HL-60/S4 (cell line): ENCODE results near the gene UGT2A3.
"Not testable (repeated sequence)": the region's sequence is repeated elsewhere in the genome, so short reads cannot be mapped to it uniquely, and the experiment has no call there.

Experiments used
- in situ Hi-C: fragments of 300-500 bp; cut with MboI; formaldehyde crosslinking; loops from 2 replicates; pipeline ENCODE4 v1.14.3; 2022; ENCODE audit warnings: low sequenced_read_pairs

The UGT2A3 gene

DNA sequence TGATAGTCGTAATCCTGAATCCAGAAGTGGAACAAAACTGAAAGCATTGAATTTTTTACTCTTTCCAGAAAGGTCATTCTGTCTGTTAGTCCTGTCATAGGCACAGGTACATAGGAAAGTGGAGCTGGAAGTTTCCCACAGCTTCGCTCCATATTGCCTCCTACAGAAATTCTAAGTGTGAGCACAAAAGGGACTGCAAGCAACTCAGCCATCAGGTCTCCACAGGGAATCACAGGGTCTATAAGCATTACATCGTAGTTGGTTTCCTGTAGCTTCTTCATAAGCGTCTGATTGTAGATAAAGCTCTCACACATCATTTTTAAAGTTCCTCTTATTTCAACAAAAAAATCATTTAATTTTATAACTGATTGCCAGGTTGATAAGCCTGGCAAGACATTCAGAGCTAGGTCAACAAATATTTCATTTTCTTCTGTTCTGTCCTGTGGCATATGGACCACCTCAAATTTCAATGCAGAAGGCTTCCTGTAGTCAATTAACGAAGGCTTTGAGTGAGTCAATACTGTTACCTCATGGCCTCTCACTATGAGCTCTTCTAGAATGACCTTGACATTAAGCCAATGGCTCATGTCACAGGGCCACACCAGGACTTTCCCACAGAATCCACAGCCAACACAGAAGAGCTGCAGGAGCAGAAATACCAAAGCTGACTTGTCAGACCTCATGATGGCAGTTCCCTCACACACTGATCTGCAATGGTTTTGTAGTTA, at the start of gene UGT2A3:
UGT2A3 (minus strand) TSS at position 727 of the 728 bp plus-strand sequence; CDS start at position 683, 44 bp downstream.
- in situ Hi-C loops, result no loop called here

DNA sequence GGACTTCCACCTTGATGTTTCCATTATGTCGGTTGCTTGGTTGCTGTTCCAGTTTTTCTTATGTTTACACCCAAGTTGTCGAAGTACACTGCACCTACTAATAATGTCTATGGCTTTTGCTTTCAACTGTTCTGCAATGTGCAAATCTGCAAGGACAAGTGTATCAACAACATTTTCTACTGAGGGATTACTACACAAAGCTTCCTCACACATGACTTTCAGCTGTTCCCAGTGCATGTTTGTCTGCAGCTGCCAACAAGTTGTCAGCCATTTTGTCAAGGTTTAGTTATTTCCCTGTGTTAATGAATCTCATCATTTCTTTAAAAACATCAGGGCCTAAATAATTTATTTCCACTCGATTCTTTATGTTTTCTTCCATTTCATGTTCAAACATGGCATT, 45.4 kb upstream of the UGT2A3 start:
- in situ Hi-C loops, result no loop called here

DNA sequence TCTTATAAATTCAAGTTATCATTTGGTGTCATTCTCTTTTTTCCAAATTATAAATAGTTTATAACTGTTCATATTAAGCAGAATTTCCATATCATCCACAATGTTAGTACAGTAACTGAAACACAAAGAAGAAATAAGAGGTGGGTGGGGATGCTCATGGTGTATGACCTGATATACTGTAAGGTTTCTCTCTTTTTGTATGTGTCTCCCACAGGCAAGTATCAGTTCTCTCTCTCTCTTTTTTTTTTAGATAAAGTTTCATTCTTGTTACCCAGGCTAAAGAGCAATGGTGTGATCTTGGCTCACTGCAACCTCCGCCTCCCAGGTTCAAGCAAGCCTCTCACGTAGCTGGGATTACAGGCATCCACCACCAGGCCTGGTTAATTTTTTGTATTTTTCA, 43.7 kb upstream of the UGT2A3 start:
- in situ Hi-C loops, result no loop called here

DNA sequence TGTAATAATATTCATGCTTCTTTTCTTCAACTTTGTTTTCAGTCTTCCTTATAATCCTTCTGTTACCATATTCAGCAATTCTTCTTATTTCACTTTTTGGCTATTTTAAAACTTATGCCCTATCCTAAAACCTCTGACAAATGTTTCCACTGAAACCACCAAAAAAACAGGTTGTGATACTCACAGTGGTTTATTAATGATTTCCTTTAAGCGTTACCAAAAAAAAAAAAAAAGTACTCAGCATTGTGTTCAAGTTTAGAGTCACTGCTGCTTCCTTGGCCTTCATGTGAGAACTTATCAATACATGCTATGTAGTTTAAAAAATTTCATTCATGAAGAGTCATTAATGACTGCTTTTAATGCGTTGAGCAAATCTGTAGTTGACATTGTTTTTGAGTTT, 35.4 kb upstream of the UGT2A3 start:
- in situ Hi-C loops, result no loop called here

DNA sequence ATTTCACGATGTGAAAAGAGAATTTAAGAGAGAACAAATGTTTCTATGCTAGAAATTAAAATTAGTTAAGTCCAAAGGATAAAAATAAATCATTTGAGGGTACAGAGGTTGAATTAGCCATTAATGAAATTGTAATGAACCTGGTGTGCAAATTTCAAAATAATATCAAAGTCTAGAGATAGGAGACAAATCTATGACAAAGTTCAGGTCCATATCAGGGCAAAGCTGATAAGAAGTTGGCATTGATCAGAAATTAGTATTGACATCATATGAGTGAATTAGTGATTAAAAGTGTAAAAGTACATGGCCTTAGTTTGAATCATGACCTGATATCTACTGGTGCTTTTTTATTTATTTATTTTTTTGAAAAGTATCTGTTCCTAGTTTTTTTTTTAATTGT, 33.8 kb upstream of the UGT2A3 start:
- in situ Hi-C loops, result no loop called here

DNA sequence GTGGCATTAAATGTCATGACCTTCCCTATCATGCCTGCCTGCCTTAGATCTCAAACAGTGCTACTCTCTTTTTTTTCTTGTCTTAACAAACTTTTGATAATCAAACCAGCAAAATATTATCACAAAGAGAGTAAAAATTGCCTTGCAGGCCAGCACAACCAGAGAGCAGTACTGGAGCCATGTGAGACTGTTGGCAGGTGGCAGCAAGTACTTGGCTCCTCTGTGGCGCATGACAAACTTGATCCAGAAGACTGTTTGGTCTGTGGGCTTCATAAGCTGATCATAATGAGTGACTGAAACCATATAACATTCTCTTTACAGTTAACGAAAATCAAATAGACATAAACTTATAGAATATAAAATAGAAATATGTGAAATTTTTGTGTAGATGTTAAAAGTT, 33.3 kb upstream of the UGT2A3 start:
- in situ Hi-C loops, result no loop called here

DNA sequence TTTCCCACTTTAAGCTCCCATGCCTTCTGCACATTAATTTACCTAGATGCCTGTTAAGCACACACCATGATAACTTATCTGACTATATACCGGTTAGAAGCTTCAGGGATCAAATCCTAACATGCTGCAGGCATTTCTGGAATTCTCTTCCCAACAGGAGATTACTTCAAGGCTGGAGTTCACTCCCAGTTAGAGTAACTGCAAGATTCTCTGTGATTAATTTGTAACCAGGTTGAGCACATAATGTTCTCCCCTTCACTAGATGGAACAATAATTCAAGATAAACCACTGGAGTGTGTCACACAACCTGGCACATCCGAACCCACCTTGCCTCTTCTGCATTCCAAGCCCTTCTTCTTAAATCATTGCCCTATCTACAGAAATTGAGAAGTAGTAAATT, 11.8 kb upstream of the UGT2A3 start:
- in situ Hi-C loops, result no loop called here

DNA sequence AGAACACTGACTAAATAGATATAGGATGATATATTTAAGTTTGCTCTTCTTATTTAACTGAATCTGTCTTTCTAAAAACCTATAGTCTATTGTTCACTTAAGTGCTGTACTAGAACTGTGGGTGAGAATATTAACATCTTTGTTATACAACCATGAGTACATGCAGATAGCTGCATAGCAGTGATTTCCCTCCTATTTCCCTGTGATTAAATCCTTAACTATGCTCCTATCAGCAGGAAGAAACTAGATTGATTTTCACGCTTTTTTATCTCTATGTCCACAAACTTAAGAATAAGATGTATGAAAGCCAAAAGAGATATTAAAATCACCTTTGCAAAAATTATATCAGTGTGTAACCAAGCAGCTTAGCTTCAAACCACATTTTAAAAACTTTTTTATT, 11.3 kb upstream of the UGT2A3 start:
- in situ Hi-C loops, result no loop called here

DNA sequence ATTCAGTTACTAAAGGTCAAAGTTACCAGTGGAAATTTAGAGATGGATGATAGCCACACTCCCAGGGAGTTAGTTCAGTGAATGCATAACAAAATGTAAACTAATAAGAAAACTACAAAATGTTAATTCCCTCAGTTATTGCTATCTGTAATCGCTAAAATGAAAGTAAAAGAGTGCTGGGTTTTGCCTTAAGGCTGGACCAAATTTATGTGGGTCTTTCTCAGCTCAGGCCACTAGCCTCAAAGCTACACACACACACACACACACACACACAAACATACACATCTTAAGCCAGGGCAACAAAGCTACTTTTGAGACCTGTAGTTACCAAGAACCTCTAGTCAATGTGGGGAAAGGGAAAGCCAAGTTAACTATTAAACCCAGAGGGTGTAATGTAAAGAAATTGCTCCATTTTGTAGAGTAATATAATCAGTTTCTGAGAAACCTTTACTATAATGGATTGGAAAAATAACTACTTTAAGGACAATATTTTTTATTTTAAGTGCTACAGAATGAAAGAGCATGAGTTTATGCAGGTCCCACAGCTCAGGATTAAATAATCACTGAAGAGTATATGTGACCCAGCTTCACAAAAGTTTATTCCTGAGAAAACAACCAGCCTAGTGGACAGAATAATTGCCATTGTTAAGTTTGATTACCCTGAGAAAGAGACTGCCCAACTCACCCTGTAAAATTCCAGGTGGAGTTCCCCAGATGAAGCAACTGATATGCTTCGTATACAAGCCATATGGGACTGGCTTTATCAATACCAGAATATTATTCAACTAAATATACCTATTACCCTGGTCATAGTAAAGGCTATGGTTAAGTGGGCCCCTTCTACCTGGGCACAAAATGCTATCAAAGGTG, 8.9 kb upstream of the UGT2A3 start:
- in situ Hi-C loops, result no loop called here

DNA sequence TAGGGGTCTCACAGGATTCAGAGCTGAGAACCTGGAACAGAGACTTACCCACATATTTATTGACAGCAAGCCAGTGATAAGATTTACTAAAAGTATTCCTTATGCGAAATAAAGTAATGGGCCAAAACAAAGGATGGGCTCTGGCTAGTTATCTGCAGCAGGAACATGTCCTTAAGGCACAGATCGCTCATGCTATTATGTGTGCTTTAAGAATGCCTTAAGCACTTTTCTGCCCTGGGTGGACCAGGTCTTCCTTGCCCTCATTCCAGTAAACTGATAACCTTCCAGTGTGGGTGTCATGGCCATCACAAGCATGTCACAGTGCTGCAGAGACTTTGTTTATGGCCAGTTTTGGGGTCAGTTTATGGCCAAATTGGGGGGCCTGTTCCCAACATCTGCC, 7.5 kb upstream of the UGT2A3 start:
- in situ Hi-C loops, result not testable (repeated sequence)

DNA sequence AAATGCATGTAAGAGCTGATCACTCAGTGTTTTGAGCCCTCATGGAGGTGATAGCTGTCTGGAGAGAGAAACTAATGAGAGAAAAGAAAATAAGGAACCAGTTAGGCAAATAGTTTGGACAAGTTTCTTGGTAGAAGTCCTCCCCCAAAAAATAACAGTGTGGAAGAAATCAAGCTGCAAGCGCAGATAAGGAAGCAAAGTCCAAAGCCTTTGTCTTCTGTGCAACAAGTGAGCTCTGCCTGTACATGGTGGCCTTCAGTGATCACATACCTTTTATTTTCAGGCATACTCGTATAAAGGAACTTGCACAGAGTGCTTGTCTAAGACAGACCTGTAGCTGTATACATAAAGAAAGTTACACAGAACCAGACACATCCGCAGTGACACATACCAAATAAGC, 2.5 kb upstream of the UGT2A3 start:
- in situ Hi-C loops, result no loop called here

DNA sequence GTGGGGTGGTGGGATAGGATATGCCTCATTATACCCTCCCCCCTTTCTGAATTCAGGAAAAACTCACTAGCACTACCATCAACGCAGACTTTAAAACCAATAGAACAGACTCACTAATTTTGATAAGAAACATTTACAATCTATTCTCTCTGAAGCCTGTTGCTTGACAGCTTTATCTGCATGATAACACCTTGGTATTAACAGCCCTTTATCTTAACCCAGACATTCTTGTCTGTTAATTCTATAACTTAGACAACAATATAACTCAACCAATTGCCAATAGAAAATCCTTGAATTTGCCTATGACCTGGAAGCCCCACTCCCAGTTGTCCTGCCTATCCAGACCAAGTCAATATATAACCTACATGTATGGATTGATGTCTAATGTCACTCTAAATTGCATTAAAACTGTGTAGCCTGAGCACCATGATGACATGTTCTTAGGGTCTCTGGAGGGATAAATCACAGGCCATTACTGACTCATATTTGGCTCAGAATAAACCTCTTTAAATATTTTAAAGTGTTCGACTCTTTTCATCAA, 1.5 kb upstream of the UGT2A3 start:
- in situ Hi-C loops, result no loop called here

DNA sequence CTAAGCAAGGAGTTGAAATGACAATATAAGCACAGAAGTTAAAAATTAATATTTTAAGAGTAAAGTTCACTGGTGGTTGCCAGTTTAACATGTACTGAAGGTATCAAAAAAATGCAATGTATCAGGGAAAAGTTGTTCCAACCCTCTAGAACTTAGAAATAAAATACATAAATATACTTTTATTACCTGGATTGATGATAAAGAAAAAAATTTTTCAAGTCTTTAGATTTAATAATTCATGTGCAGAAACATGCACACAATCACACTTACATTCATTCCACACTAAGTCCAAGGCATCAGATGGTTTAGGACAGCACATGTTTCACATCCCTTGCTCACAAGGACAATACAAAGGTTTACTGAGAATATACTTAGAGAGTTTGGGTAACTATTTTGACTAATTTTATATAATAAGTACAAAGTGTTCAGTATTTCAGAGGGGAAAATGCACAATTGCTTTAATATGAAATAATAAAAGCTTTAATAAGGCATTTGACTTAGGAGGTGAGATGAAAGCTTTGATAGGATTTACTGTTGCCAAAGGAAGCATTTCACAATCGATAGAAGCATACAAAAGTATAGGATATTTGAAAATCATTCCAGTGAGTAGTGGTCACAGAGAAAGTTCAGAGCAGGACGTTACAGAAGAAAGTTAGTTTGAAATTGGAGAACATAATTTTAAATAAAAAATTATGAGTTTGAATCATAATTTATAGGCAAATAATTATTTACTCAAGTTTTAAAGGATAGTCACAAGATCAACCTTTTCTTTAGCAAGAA, 392 bp upstream of the UGT2A3 start:
- in situ Hi-C loops, result no loop called here

DNA sequence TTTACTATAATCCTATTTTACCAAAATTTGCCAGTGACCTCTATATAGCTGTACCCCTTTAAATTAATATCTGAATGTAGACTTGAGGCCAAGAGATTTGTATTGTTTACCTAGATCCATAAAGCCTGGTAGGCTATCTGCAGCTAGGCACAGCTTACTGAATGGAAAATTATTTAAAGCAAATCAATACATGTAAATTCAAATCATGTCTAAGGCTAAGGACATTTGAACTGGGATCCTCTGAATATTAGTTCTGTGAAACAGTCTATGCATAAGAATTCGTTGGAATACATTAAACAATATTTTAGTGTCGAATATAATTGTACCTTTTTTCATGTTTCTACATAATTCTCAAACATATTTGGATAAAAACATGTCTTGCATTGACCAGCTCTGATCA, 1.6 kb downstream of the UGT2A3 start:
- in situ Hi-C loops, result no loop called here

DNA sequence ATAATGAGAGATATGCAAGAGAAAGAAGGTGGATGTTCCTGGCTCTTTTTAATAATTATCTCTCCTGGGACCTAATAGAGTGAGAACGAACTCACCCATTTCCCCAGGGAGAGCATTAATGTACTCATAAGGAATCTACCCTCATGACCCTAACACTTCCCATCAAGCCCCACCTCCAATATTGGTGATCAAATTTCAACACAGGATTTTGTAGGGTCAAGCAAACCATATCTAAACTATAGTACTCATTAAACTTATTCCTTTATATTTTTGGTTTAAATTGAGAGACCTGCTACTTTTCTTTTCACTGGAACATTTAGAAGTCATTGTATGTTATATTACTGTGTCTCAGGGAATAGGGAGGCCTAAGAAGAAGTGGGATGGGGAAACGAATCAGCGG, 2.6 kb downstream of the UGT2A3 start:
- in situ Hi-C loops, result no loop called here

DNA sequence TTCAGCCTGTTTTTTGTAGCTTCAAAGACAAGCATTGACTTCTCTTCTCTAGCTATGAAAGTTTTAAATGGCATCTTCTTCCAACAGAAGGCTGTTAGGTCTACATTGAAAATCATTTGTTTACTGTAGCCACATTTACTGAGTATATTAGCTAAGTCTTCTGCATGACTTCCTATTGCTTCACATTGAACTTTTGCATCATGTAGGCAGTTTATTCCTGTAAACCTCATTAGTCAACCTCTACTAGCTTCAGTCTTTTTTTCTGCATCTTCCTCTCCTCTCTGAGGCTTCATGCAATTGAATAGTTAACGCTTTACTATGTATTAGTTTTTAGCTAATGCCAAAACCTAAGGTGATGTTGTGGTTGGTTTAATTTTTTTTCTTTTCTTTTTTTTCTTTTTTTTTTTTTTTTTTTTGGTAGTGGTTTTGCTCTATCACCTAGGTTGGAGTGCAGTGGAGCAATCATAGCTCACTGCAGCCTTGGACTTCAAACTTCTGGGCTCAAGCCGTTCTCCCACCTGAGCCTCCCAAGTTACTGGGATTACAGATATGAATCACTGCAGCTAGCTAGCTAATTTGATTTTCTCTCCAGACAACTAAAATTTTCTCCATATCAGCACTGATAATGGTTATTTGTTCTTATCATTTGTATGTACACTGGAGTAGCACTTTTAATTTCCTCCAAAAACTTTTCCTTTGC, 3.4 kb downstream of the UGT2A3 start:
- in situ Hi-C loops, result no loop called here

DNA sequence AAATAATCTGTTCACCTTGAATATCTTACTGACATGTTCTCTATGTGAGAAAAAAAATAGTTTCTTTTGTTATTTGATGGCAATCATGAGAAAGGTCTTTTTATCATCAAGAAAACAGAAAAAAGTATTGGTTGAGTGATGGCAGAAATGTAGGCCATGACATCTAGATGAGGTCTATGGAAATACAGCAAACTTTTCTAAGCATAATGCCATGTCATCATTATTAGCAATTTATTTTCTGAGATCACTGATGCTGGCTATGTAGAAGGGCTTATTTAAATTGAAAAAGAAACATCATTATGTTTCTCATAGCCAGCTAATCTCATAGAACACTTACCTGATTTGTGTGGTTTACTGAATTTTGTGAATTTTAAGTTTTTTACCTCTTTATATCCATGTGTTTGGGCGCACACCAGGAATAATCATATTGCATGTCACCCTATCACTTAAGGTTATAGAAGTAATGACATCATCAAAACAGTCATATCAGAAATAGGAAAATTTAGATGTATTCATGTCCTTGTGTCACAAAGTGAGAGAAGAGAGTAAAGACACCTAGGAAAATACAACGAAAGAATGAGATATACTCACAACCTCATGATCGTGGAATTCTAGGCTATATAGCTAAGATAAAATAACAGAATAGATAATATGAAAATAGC, 22.4 kb downstream of the UGT2A3 start:
- in situ Hi-C loops, result no loop called here

DNA sequence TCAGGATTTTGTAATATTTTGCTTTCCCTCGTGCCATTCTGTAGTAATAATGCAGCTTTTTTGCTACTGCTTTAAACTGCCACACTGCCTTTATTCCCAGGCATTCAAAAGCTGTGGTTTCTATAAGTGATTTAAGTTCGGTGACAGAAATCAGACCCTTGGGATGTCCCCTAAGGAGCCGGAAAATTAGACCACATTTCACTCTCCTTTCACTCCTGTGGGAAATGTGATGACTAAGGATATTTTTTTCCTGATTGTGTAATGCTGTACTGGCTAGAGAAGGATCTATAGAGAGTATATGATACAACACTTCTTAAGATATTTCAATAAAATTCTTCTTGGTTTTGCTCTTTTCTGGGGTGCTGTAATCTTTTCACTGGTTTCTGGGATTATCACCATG, 24.4 kb downstream of the UGT2A3 start:
- in situ Hi-C loops, result no loop called here

DNA sequence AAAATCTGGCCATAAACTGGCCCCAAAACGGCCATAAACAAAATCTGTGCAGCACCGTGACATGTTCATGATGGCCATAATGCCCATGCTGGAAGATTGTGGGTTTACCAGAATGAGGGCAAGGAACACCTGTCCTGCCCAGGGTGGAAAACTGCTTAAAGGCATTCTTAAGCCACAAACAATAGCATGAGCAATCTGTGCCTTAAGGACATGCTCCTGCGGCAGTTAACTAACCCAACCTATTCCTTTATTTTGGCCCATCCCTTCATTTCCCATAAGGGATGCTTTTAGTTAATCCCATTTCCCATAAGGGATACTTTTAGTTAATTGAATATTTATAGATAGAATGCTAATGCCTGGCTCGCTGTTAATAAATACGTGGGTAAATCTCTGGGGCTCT, 29.4 kb downstream of the UGT2A3 start:
- in situ Hi-C loops, result not testable (repeated sequence)

DNA sequence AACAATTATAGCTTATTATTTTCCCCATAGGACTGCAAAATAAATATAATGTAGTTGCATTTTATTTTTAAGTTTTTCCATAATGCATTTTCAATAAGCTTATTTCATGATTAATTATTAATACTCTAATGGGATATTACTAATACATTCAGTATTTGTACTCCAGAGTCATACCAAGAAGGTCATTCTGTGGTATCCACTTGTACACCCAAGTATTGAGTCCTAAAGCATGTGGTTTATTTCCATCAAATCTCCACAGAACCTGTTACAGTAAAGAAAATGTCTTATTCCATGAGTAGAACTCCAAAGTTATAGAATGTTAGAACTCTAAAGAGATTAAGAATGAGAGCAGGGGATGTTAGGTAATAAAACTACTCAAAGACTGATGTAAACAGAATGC, 30.6 kb downstream of the UGT2A3 start:
- in situ Hi-C loops, result no loop called here
